ENCODE data around the gene STK16. TPM values are rescaled to one million over a fixed set of nuclear protein-coding genes. Genes with fewer than 3 reads are reported as not detected.

STK16 gene
- total and polyA plus RNA-seq, 2 of the 4 experiments (the other 2 are of a cell fraction): 44.4 to 50.1 TPM

DNA sequence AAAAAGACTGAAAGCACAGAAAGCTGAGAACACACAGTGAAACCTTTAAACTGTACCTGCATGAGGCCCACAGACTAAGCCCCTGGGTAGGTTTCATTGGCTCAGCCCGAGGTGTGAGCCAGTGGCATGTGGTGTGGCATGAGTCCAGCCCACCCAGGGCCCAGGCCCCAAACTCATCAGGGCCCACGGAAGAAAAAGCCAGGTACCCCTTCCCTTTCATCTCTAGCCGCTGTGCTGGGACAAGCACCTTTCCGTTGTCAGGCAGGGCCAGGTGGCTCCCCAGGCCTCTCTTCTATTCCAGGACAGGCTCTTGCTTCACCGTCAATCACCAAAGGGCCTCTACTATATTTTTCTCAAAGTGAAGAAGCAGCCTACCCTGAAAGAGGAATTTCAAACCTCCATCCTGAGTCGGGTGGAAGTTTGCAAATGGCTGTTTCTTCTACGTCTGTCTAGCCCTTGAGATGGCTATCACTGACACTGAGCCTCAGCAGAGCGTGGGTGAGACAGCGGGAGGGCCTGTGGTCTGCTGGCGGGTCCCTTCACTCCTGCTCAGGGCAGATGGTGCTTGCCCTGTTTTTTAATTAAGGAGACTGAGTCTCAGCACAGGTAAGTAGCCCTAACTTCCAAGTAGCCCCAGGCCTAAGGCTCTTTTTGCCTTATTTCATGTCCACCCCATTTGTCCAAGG lies 42.4 kb downstream of the STK16 start:
- Histone ChIP-seq H4K20me1 (ENCODE audit: insufficient read depth, low read length) (peaks cover 10% of the 10 kb centered on the region; the same call in 1 of the 2 replicates), H3K36me3 (ENCODE audit: control insufficient read depth, insufficient read depth, low read length) (peaks cover 37% of the 10 kb centered on the region), H3K79me1 (ENCODE audit: low read depth in 1 of 2, low read length in 2 of 2) (peaks cover 0 to under 1% of the 10 kb centered on the region in 2 experiments; a peak in 1 of 4 replicates), H2BK120ac (ENCODE audit: low read depth, low read length) (no peak overlapping the region), H3K4me3 (ENCODE audit: insufficient read depth, low read depth, low read length) (no peak overlapping the region), H4K91ac (ENCODE audit: insufficient read depth, low read depth, low read length) (no peak overlapping the region), H2BK20ac (ENCODE audit: low read depth, low read length) (no peak overlapping the region), H3K14ac (replicated peaks; ENCODE audit: low read depth, low read length) (no peak overlapping the region), H3K18ac (ENCODE audit: low read depth, low read length) (no peak overlapping the region), H3K56ac (ENCODE audit: extremely low read depth, insufficient read depth, low read length) (no peak overlapping the region), H2BK15ac (ENCODE audit: low read depth, low read length) (no peak overlapping the region), H3K4me2 (ENCODE audit: low read depth, low read length) (no peak overlapping the region), H4K5ac (ENCODE audit: low read depth, low read length) (no peak overlapping the region), H2AK9ac (replicated peaks; ENCODE audit: low read depth, low read length, poor library complexity) (no peak overlapping the region), H2BK5ac (ENCODE audit: low read depth, low read length, poor library complexity, severe bottlenecking) (no peak overlapping the region), H3K9ac (ENCODE audit: low read depth, low read length) (no peak overlapping the region), H4K8ac (ENCODE audit: low read depth in 2 of 2, low read length in 2 of 2) (no peak overlapping the region), H3K23ac (ENCODE audit: low read depth, low read length) (no peak overlapping the region), H3K4me1 (ENCODE audit: control insufficient read depth, insufficient read depth, low read length) (peaks cover 14% of the 10 kb centered on the region), H3K9me3 (ENCODE audit: control insufficient read depth, insufficient read depth, low read length) (no peaks in the 10 kb centered on the region), H2AFZ (replicated peaks; ENCODE audit: low read length, poor library complexity) (no peak overlapping the region), H3K9me1 (ENCODE audit: insufficient read depth, low read length) (peaks cover 11% of the 10 kb centered on the region; the same call in 1 of the 2 replicates), H3K4ac (ENCODE audit: low read depth, low read length) (no peak overlapping the region), H3K27ac (ENCODE audit: insufficient read depth, low read length) (no peak overlapping the region), H3K27me3 (ENCODE audit: control insufficient read depth, insufficient read depth, low read length) (no peaks in the 10 kb centered on the region), H2AK5ac (ENCODE audit: low read depth, low read length) (no peak overlapping the region)
- dilution Hi-C loops (cut with HindIII; ENCODE audit: low sequenced_read_pairs, unreplicated experiment): no loop called here
- DNase-seq (no peak), ATAC-seq (ENCODE audit: low read depth) (no peak)
- ChIA-PET CTCF (no interaction called here), POLR2A (ENCODE audit: unreplicated experiment) (interaction anchor here (0.5 to 0.7 kb wide), 2 partner anchors 8 to 100 kb away, joined by 3 read pairs; partner anchors contain the start of gene DNPEP)
- intact Hi-C loops (cut with micrococcal nuclease): loop anchor here (2.0 kb wide), 1 partner anchor 57 kb away; no protein-coding TSS in a partner anchor
- no TSS peak for BruUV-seq (replicated peaks)
- WGBS, 2 experiments (ENCODE audit: extremely low coverage in 2 of 2, insufficient read length in 1 of 2): 83% methylated on average over 1 of the region's 10 CpGs; no CpG with 5 or more reads in 1 of the 2 experiments
- in situ Hi-C loops (cut with MboI; ENCODE audit: low sequenced_read_pairs): no loop called here
- TF ChIP-seq NFE2L2 (IDR thresholded peaks at IDR 0.05; ENCODE audit: low read depth, low read length) (no peak), CEBPB (IDR thresholded peaks at IDR 0.05; ENCODE audit: low read depth, low read length) (no peak), SMC3 (IDR thresholded peaks at IDR 0.05; ENCODE audit: low read depth, low read length) (no peak), MAFK (IDR thresholded peaks at IDR 0.05; ENCODE audit: low read depth, low read length) (no peak), FOS (IDR thresholded peaks at IDR 0.05; ENCODE audit: low read depth, low read length) (no peak), CHD1 (IDR thresholded peaks at IDR 0.05; ENCODE audit: low read depth, low read length) (no peak), MAZ (IDR thresholded peaks at IDR 0.05; ENCODE audit: borderline replicate concordance, low read depth, low read length) (no peak), MXI1 (IDR thresholded peaks at IDR 0.05; ENCODE audit: borderline replicate concordance, low read depth, low read length) (no peak), RAD21 (IDR thresholded peaks at IDR 0.05; ENCODE audit: low read length) (no peak), BHLHE40 (IDR thresholded peaks at IDR 0.05; ENCODE audit: low read depth, low read length) (no peak), POLR2A (IDR thresholded peaks at IDR 0.05; ENCODE audit: low read depth, low read length) (no peak)
- TF ChIP-seq, protein P1, sequence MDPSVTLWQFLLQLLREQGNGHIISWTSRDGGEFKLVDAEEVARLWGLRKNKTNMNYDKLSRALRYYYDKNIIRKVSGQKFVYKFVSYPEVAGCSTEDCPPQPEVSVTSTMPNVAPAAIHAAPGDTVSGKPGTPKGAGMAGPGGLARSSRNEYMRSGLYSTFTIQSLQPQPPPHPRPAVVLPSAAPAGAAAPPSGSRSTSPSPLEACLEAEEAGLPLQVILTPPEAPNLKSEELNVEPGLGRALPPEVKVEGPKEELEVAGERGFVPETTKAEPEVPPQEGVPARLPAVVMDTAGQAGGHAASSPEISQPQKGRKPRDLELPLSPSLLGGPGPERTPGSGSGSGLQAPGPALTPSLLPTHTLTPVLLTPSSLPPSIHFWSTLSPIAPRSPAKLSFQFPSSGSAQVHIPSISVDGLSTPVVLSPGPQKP (IDR thresholded peaks at IDR 0.05; ENCODE audit: borderline replicate concordance, low read depth, low read length): no peak
- TF ChIP-seq, protein P2, sequence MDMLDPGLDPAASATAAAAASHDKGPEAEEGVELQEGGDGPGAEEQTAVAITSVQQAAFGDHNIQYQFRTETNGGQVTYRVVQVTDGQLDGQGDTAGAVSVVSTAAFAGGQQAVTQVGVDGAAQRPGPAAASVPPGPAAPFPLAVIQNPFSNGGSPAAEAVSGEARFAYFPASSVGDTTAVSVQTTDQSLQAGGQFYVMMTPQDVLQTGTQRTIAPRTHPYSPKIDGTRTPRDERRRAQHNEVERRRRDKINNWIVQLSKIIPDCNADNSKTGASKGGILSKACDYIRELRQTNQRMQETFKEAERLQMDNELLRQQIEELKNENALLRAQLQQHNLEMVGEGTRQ (IDR thresholded peaks at IDR 0.05; ENCODE audit: low read depth, low read length): no peak
- TF ChIP-seq, protein P3, sequence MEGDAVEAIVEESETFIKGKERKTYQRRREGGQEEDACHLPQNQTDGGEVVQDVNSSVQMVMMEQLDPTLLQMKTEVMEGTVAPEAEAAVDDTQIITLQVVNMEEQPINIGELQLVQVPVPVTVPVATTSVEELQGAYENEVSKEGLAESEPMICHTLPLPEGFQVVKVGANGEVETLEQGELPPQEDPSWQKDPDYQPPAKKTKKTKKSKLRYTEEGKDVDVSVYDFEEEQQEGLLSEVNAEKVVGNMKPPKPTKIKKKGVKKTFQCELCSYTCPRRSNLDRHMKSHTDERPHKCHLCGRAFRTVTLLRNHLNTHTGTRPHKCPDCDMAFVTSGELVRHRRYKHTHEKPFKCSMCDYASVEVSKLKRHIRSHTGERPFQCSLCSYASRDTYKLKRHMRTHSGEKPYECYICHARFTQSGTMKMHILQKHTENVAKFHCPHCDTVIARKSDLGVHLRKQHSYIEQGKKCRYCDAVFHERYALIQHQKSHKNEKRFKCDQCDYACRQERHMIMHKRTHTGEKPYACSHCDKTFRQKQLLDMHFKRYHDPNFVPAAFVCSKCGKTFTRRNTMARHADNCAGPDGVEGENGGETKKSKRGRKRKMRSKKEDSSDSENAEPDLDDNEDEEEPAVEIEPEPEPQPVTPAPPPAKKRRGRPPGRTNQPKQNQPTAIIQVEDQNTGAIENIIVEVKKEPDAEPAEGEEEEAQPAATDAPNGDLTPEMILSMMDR (conservative IDR thresholded peaks at IDR 0.05; ENCODE audit: low read depth, low read length): no peak

Data from IMR-90 (cell line).